ENCODE measurements around the gene UNC13C. TPM values are rescaled to one million over a fixed set of nuclear protein-coding genes. Genes with fewer than 3 reads are reported as not detected.

Gene UNC13C
- total RNA-seq, 4 donors from 2014 or later: under 0.01 to 0.30 (median 0.21) TPM; not detected in 1

DNA sequence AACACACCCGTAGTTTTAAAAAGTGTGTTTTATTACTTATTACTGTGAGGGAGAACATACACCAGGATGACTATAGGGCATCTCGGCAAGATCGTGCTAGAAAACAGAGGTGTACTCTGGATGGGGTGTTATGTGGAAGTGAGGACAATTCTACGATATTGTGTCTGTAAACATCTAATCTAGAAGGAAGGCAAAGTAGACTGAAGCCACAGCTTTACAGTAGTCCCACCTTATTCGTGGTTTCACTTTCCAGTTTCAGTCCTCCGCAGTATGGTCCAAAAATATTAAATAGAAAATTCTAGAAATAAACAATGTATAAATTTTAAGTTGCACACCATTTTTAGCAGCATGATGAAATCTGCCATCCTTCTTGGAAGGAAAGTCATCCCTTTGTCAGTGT, 277.9 kb downstream of the UNC13C start:
- no peak for TF ChIP-seq POLR2A (IDR thresholded peaks at IDR 0.05)
- no peak for TF ChIP-seq CTCF (IDR thresholded peaks at IDR 0.05)
- no peak for TF ChIP-seq EP300 (IDR thresholded peaks at IDR 0.05)
- no peak for DNase-seq (ENCODE audit: low spot score in 2 of 2)
- no peaks in the 10 kb centered on the region for H3K4me1 ChIP-seq
- no peak overlapping the region for H3K4me3 ChIP-seq
- 86 to 93% methylated on average over 6 of the region's 6 CpGs for WGBS, 2 donors
- no peaks in the 10 kb centered on the region for H3K27me3 ChIP-seq
- no peaks in the 10 kb centered on the region for H3K9me3 ChIP-seq
- no peak overlapping the region for H3K27ac ChIP-seq
- H3K36me3 ChIP-seq: no peaks in the 10 kb centered on the region

DNA sequence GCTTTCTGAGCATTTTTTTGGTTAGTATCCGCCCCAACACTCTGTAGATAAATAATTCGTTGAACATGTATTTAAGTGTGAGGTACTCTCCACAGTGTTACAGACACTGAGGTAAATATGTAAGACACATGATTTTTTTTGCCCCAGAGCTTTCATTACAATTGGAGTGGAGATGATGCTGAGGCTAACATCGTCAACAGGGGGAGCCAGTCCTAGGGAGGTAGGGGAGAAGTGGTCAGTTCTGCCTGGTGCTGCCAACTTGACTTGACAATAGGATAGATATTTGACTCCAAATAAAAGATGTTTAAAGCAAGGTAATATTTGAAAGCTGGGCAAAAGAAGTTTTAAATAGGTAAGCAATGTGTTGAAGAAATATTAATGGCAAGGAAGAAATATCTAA, 295.7 kb downstream of the UNC13C start:
- Histone ChIP-seq H3K4me1 (no peaks in the 10 kb centered on the region), H3K36me3 (no peaks in the 10 kb centered on the region), H3K27me3 (no peaks in the 10 kb centered on the region), H3K9me3 (no peaks in the 10 kb centered on the region), H3K4me3 (no peak overlapping the region), H3K27ac (no peak overlapping the region)
- no peak for DNase-seq (ENCODE audit: low spot score in 2 of 2)
- WGBS, 2 donors: 36 to 40% methylated on average over 3 of the region's 3 CpGs
- TF ChIP-seq POLR2A (IDR thresholded peaks at IDR 0.05) (no peak), EP300 (IDR thresholded peaks at IDR 0.05) (no peak), CTCF (IDR thresholded peaks at IDR 0.05) (no peak)

DNA sequence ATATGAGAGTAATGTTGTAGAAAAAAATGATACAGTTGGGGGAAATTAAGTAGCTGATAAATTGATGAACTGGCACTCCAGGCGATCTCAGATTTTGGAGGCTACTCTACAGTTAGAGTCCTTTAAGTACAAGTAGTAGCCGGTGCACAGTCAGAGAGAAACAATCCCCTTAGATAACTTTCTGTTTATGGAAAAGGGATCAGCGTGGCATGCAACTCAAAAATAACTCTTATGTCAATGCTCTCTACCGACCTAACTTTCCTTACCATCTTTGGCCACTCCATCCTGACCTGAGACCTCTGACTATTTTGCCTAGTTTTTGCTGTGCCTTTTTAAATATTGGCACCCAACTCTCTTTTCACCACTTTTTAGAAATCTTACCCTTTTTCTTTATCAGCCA, 299.6 kb downstream of the UNC13C start:
- Histone ChIP-seq H3K4me3 (no peak overlapping the region), H3K36me3 (no peaks in the 10 kb centered on the region), H3K9me3 (no peaks in the 10 kb centered on the region), H3K4me1 (no peaks in the 10 kb centered on the region), H3K27me3 (no peaks in the 10 kb centered on the region), H3K27ac (no peak overlapping the region)
- TF ChIP-seq EP300 (IDR thresholded peaks at IDR 0.05) (no peak), CTCF (IDR thresholded peaks at IDR 0.05) (no peak), POLR2A (IDR thresholded peaks at IDR 0.05) (no peak)
- no peak for DNase-seq (ENCODE audit: low spot score in 2 of 2)
- WGBS, 2 donors: 68 to 78% methylated on average over 4 of the region's 4 CpGs

- no peaks in the 10 kb centered on the region for H3K9me3 ChIP-seq
- H3K27ac ChIP-seq: no peak overlapping the region
- 92 to 94% methylated on average over 7 of the region's 7 CpGs for WGBS, 2 donors
- no peaks in the 10 kb centered on the region for H3K36me3 ChIP-seq
- H3K27me3 ChIP-seq: no peaks in the 10 kb centered on the region
- no peak for TF ChIP-seq CTCF (IDR thresholded peaks at IDR 0.05)
- no peak for TF ChIP-seq EP300 (IDR thresholded peaks at IDR 0.05)
- no peak for TF ChIP-seq POLR2A (IDR thresholded peaks at IDR 0.05)
- no peaks in the 10 kb centered on the region for H3K4me1 ChIP-seq
- H3K4me3 ChIP-seq: no peak overlapping the region
- no peak for DNase-seq (ENCODE audit: low spot score in 2 of 2)
Measured at GRCh38 chr15:54280726-54281125, 302.5 kb downstream of the UNC13C start.

DNA sequence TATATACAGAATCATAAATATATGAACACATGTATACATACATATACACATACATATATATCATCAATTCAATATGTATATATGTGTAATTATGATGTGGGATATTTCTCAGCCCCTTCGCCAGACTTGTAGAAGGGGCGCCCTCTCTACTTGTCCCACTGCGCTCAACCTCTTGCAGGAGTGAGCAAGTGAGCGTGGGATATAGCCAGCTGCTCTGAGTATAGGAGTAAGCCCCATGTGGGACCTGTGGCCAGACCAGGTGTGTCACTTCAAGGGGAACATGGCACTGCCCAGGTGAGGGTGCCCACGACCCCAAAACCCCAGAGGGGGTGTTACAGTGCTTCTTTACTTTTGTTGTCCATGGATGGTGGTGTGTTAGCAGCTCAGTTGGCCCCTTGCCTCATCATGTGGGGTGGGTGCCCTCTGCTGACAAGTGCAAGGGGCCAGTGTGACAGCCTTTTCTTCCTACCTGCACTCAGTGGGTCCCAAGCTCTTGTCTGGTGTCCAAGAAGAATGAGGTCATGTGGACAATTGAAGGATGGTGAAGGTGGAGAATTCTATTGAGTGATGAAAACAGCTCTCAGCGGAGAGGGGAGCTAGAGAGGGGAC, 304.1 kb downstream of the UNC13C start:
- H3K36me3 ChIP-seq: no peaks in the 10 kb centered on the region
- H3K4me3 ChIP-seq: no peak overlapping the region
- no peaks in the 10 kb centered on the region for H3K27me3 ChIP-seq
- WGBS, 2 donors: 90 to 91% methylated on average over 6 of the region's 6 CpGs
- no peak for DNase-seq (ENCODE audit: low spot score in 2 of 2)
- no peak for TF ChIP-seq POLR2A (IDR thresholded peaks at IDR 0.05)
- TF ChIP-seq EP300 (IDR thresholded peaks at IDR 0.05): no peak
- TF ChIP-seq CTCF (IDR thresholded peaks at IDR 0.05): no peak
- no peak overlapping the region for H3K27ac ChIP-seq
- H3K4me1 ChIP-seq: no peaks in the 10 kb centered on the region
- H3K9me3 ChIP-seq: no peaks in the 10 kb centered on the region

All from tibial nerve (tissue), 4 donors.